ENCODE data around the gene STK32C.
"Not testable (repeated sequence)": the region's sequence is repeated elsewhere in the genome, so short reads cannot be mapped to it uniquely, and the experiment has no call there.

Gene STK32C

GRCh38 chr10:132220061-132220460 lies 87.7 kb downstream of the STK32C start:
- peaks cover 2% of the 10 kb centered on the region for H3K27me3 Mint-ChIP-seq (ENCODE audit: low read depth, poor library complexity)
- peaks cover 14% of the 10 kb centered on the region for H3K36me3 Mint-ChIP-seq (ENCODE audit: low read depth)
- no peak overlapping the region for H3K27ac Mint-ChIP-seq
- no peak for TF ChIP-seq CTCF (IDR thresholded peaks at IDR 0.05)
- peaks cover 40% of the 10 kb centered on the region for H3K9me3 Mint-ChIP-seq
- no peak overlapping the region for H3K4me3 Mint-ChIP-seq
- H3K4me1 Mint-ChIP-seq = peaks cover 5% of the 10 kb centered on the region
- no peak for DNase-seq

GRCh38 chr10:132219486-132219885 lies 88.3 kb downstream of the STK32C start:
- Mint-ChIP-seq H3K36me3 (ENCODE audit: low read depth) (peaks cover 14% of the 10 kb centered on the region), H3K27me3 (ENCODE audit: low read depth, poor library complexity) (peaks cover 2% of the 10 kb centered on the region), H3K4me3 (no peak overlapping the region), H3K9me3 (peaks cover 46% of the 10 kb centered on the region), H3K27ac (no peak overlapping the region), H3K4me1 (peaks cover 5% of the 10 kb centered on the region)
- TF ChIP-seq CTCF (IDR thresholded peaks at IDR 0.05) = no peak
- DNase-seq = no peak

GRCh38 chr10:132216441-132216840 lies 91.3 kb downstream of the STK32C start:
- not testable (repeated sequence) for H3K27ac Mint-ChIP-seq; H3K4me3 Mint-ChIP-seq; H3K27me3 Mint-ChIP-seq (ENCODE audit: low read depth, poor library complexity); DNase-seq; H3K4me1 Mint-ChIP-seq
- Mint-ChIP-seq H3K36me3 (ENCODE audit: low read depth) (peaks cover 30% of the 10 kb centered on the region), H3K9me3 (peaks cover 66% of the 10 kb centered on the region)

DNA sequence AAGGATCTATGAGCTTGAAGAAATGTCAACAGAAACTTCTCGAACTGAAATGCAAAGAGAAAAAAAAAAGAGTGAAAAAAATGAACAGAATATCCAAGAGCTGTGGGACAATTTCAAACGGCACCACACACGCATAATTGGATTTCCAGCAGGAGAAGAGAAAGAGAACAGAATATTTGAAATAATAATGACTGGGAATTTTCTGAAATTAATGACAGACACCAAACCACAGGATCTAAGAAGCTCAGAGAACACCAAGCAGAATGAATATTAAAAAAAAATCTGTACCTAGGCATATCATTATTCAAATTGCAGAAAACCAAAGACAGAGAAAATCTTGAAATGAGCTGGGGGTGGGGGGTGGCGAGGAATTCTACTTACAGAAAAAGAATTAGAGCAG lies 93.8 kb downstream of the STK32C start:
- peaks cover 62% of the 10 kb centered on the region for H3K9me3 Mint-ChIP-seq
- H3K4me3 Mint-ChIP-seq = no peak overlapping the region
- H3K27ac Mint-ChIP-seq = no peak overlapping the region
- H3K27me3 Mint-ChIP-seq (ENCODE audit: low read depth, poor library complexity) = peaks cover 7% of the 10 kb centered on the region
- peaks cover 30% of the 10 kb centered on the region for H3K36me3 Mint-ChIP-seq (ENCODE audit: low read depth)
- H3K4me1 Mint-ChIP-seq = no peaks in the 10 kb centered on the region
- no peak for TF ChIP-seq CTCF (IDR thresholded peaks at IDR 0.05)
- no peak for DNase-seq

DNA sequence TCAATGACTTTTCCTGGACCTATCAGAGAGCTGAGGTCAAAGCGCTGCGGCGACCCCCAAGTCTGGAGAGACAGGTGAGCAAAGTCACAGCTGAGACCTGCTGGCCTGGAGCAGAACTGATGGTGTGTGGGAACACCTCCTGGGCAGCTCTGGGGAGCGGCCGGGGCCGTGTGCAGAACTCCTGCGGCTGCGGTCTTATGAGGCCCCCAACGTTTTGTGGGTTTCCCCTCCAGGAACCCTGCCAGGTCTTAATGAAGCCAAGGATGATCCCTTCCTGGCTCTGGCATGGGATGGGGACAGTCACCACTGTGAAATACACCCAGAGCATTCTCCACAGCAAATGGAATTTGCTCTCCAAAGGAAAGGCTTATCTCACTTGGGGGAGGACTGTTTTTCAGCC lies 94.9 kb downstream of the STK32C start:
- Mint-ChIP-seq H3K4me3 (no peak overlapping the region), H3K27me3 (ENCODE audit: low read depth, poor library complexity) (peaks cover 7% of the 10 kb centered on the region), H3K36me3 (ENCODE audit: low read depth) (peaks cover 30% of the 10 kb centered on the region), H3K4me1 (no peaks in the 10 kb centered on the region), H3K9me3 (peaks cover 54% of the 10 kb centered on the region), H3K27ac (no peak overlapping the region)
- TF ChIP-seq CTCF (IDR thresholded peaks at IDR 0.05) = no peak
- no peak for DNase-seq

- Mint-ChIP-seq H3K27me3 (ENCODE audit: low read depth, poor library complexity) (peaks cover 7% of the 10 kb centered on the region), H3K4me1 (no peaks in the 10 kb centered on the region), H3K4me3 (no peak overlapping the region), H3K36me3 (ENCODE audit: low read depth) (peaks cover 23% of the 10 kb centered on the region), H3K9me3 (peaks cover 38% of the 10 kb centered on the region), H3K27ac (no peak overlapping the region)
- no peak for TF ChIP-seq CTCF (IDR thresholded peaks at IDR 0.05)
- DNase-seq = no peak
Observed at GRCh38 chr10:132211246-132211645, 96.5 kb downstream of the STK32C start.

All from nephron progenitor cell (in vitro differentiated cells).